Left lung (tissue), 10 donors: ENCODE results near the gene MTIF3. TPM values are rescaled to one million over a fixed set of nuclear protein-coding genes. Genes with fewer than 3 reads are reported as not detected.

Experiments used
- ATAC-seq: fragments of 200-7000 bp; cut with Tn5 transposase; one replicate; pipeline ENCODE4 v1.9.1; 2020; ENCODE audit warnings: moderate library complexity
- DNase-seq, 4 donors: peaks; one replicate each; pipeline ENCODE4 v3.0.0-alpha.2; 2013 to 2020
- H3K27ac ChIP-seq, 2 donors: fragments of 200-600 bp; sonication (generic) in 1 of 2; one replicate each; pipeline versions ENCODE4 v1.5.0 to v1.8.0; 2020 to 2021
- H3K27me3 ChIP-seq, 2 donors: fragments of 200-600 bp; sonication (generic) in 1 of 2; one replicate each; pipeline versions ENCODE4 v1.5.0 to v1.8.0; 2020 to 2021
- H3K36me3 ChIP-seq, 2 donors: fragments of 200-600 bp; sonication (generic) in 1 of 2; one replicate each; pipeline versions ENCODE4 v1.5.0 to v1.8.0; 2020 to 2021
- H3K4me1 ChIP-seq, 2 donors: fragments of 200-600 bp; one replicate each; pipeline ENCODE4 v1.8.0; 2021
- H3K4me3 ChIP-seq, 2 donors: fragments of 200-600 bp; sonication (generic) in 1 of 2; one replicate each; pipeline versions ENCODE4 v1.5.0 to v1.8.0; 2020 to 2021; ENCODE audit warnings: mild to moderate bottlenecking in 1 of 2
- H3K9me3 ChIP-seq, 2 donors: fragments of 200-600 bp; sonication (generic) in 1 of 2; one replicate each; pipeline versions ENCODE4 v1.5.0 to v1.8.0; 2020 to 2021
- CTCF ChIP-seq, 2 donors: fragments of 200-600 bp; sonication (generic) in 1 of 2; IDR thresholded peaks; one replicate each; pipeline versions ENCODE4 v1.5.0 to v1.8.0; 2021; ENCODE audit warnings: antibody characterized with exemption in 2 of 2
- intact Hi-C, 2 donors: fragments of 100-400 bp; cut with DNase I; formaldehyde crosslinking; loops; one replicate each; pipeline versions ENCODE4 v1.11.2 to v1.14.2; 2022
- polyA plus RNA-seq, 6 donors: library from polyadenylated mRNA; unstranded; fragments of 120-200 nt; gene quantifications; one replicate each; pipeline ENCODE4 v1.2.1, GENCODE V29; 2013; ENCODE audit not compliant: insufficient read length in 6 of 6
- total RNA-seq, 2 donors: library from RNA; stranded (reverse); fragmentation: NEBNext Ultra II Directional; extraction: Animal tissue kit (Norgen Biotek cat#: 25700); gene quantifications; one replicate each; pipeline ENCODE4 v1.2.1, GENCODE V29; 2021
- donor health status: DM: no; HTN: yes; CAD: no.
- donor health status: DM: no; HTN: no; CAD: no.

Gene MTIF3
- total and polyA plus RNA-seq, 8 donors, result 43.4 to 70.0 (median 66.5) TPM

DNA sequence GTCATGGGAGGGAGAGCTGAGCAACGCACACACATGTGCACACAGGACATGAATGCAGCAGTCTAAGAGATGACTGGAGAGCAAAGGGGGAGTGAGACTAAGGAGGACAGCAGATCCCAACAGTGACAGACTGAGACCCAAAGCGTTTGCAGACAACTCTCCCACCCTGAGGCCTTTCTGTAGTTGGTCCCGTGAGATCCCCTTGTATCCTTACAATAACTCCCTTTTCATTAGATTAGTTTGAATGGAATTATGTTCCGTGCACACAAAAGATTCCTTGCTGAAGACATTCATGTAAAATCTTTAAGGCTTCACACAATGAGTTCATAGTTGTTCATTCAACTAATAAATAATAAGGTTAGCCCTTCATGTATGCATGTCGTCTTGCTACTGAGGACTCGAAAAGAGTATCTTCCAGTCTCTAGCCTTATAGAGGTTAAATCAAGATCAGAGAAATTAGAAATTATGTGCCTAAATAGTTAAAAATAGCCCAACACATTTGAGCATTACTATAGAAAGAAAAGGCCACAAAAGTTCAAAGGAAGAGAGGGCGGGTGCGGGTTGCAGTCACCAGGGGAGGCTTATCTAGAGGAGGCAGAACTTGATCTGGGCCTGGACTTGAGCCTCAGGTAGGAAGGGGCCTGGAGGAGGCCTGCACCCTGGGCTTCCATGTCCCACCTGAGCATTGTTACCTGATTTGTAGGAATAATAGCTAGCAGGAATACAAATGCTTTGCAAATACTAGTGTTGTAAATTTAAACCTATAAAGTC lies 29.1 kb downstream of the MTIF3 start:
- Histone ChIP-seq H3K36me3 (no peaks in the 10 kb centered on the region), H3K9me3 (no peaks in the 10 kb centered on the region), H3K4me1 (peaks cover 12 to 24% of the 10 kb centered on the region in 2 donors), H3K4me3 (no peak overlapping the region), H3K27me3 (no peaks in the 10 kb centered on the region), H3K27ac (no peak overlapping the region)
- TF ChIP-seq CTCF (IDR thresholded peaks at IDR 0.05), result no peak
- DNase-seq (no peak), ATAC-seq (no peak)
- intact Hi-C loops, result no loop called here

DNA sequence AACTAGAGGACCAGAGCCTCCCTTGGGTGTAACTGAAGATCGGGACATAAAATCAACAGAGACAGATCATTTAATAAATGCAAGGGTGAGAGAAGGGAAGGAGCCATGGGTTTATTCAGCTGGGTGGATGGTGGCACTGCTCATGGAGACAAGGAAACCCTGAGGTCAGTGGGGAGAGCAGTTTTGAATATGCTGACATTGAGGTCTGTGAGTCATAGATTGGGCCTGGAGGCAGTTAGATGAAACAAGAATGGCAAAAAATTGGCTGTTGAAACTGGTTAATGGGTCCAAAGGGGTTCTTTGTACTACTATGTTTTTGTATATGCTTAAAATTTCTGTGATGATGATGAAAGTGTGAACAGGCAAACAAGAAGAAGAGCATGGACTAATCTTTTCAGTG lies 31.0 kb downstream of the MTIF3 start:
- intact Hi-C loops, result no loop called here
- Histone ChIP-seq H3K4me3 (no peak overlapping the region), H3K27ac (no peak overlapping the region), H3K9me3 (no peaks in the 10 kb centered on the region), H3K4me1 (peaks cover 0 to 7% of the 10 kb centered on the region in 2 donors), H3K27me3 (no peaks in the 10 kb centered on the region), H3K36me3 (no peaks in the 10 kb centered on the region)
- DNase-seq (no peak), ATAC-seq (no peak)
- no peak for TF ChIP-seq CTCF (IDR thresholded peaks at IDR 0.05)

GRCh38 chr13:27415116-27415515 lies 35.2 kb downstream of the MTIF3 start:
- intact Hi-C loops, result no loop called here
- ATAC-seq, result no peak

GRCh38 chr13:27411341-27411740 lies 39.0 kb downstream of the MTIF3 start:
- no peaks in the 10 kb centered on the region for H3K36me3 ChIP-seq
- ATAC-seq, result no peak
- H3K4me3 ChIP-seq, result no peak overlapping the region
- no peak for DNase-seq
- no peaks in the 10 kb centered on the region for H3K4me1 ChIP-seq
- TF ChIP-seq CTCF (IDR thresholded peaks at IDR 0.05), result no peak
- H3K27ac ChIP-seq, result no peak overlapping the region
- no peaks in the 10 kb centered on the region for H3K9me3 ChIP-seq
- peaks cover 0 to 5% of the 10 kb centered on the region in 2 donors for H3K27me3 ChIP-seq
- intact Hi-C loops, result no loop called here

More at GRCh38 chr13:27415116-27415515, 35.2 kb downstream of the MTIF3 start:
- Histone ChIP-seq H3K27ac (no peak overlapping the region), H3K4me1 (no peaks in the 10 kb centered on the region), H3K36me3 (no peaks in the 10 kb centered on the region), H3K9me3 (no peaks in the 10 kb centered on the region), H3K4me3 (no peak overlapping the region), H3K27me3 (peaks cover 0 to 5% of the 10 kb centered on the region in 2 donors)
- no peak for DNase-seq
- TF ChIP-seq CTCF (IDR thresholded peaks at IDR 0.05), result no peak

DNA sequence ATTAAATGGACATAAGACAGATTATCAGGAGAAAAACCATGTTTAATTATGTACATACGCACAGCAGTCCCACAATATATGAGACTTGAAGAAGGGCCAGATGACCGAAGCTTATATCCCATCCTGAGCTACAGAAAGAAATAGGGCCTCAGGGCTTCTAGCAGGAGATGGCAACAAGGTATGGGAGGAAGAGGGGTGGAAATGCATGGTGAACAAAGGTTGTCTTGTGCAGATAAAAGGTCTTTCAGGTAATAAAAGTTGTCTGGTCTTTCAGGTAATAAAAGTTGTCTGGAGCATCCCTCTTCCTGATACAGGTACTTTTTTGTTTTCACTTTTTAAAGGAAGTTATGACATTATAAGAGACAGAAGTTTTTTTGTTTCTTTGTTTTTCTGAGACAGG lies 41.4 kb downstream of the MTIF3 start:
- no peak for TF ChIP-seq CTCF (IDR thresholded peaks at IDR 0.05)
- ATAC-seq, result no peak
- intact Hi-C loops, result no loop called here

More for the DNA sequence above, 41.4 kb downstream of the MTIF3 start:
- no peaks in the 10 kb centered on the region for H3K9me3 ChIP-seq
- peaks cover 0 to 5% of the 10 kb centered on the region in 2 donors for H3K27me3 ChIP-seq
- no peaks in the 10 kb centered on the region for H3K4me1 ChIP-seq
- no peak overlapping the region for H3K4me3 ChIP-seq
- H3K36me3 ChIP-seq, result no peaks in the 10 kb centered on the region
- no peak overlapping the region for H3K27ac ChIP-seq
- no peak for DNase-seq
